Esophagus muscularis mucosa (tissue), 4 donors: ENCODE measurements around the gene MEGF8. TPM values are rescaled to one million over a fixed set of nuclear protein-coding genes. Genes with fewer than 3 reads are reported as not detected.
A peak's percentile ranks its signal among the peaks of the same experiment; 100 is the strongest.

Experiments used
- DNase-seq: peaks from one replicate; pipeline ENCODE4 v3.0.0-alpha.2; 2017; ENCODE audit errors: extremely low spot score
- H3K27ac ChIP-seq, 4 donors: fragments of 200-600 bp; sonication (generic); replicated peaks in 1 of 4; 1 replicate in 3 of 4; 2 replicates in 1 of 4; pipeline ENCODE4 v1.5.1; 2016 to 2019; ENCODE audit warnings: mild to moderate bottlenecking in 1 of 4
- H3K27me3 ChIP-seq, 4 donors: fragments of 200-600 bp; sonication (generic); one replicate each; pipeline versions ENCODE4 v1.5.1 to v1.6.0; 2016 to 2019
- H3K36me3 ChIP-seq, 4 donors: fragments of 200-600 bp; sonication (generic); one replicate each; pipeline ENCODE4 v1.5.1; 2016 to 2019
- H3K4me1 ChIP-seq, 4 donors: fragments of 200-600 bp; sonication (generic); one replicate each; pipeline ENCODE4 v1.5.1; 2016 to 2019
- H3K4me3 ChIP-seq, 4 donors: fragments of 200-600 bp; sonication (generic); 1 replicate in 2 of 4; 2 replicates in 2 of 4; pipeline ENCODE4 v1.5.1; 2016 to 2019; ENCODE audit warnings: mild to moderate bottlenecking in 4 of 4, moderate library complexity in 1 of 4
- H3K9me3 ChIP-seq, 4 donors: fragments of 200-600 bp; sonication (generic); 1 replicate in 3 of 4; 2 replicates in 1 of 4; pipeline ENCODE4 v1.5.1; 2016 to 2019
- EP300 ChIP-seq: sonication (generic); formaldehyde crosslinking; IDR thresholded peaks from one replicate; pipeline ENCODE4 v1.6.1; 2017; ENCODE audit warnings: antibody characterized with exemption
- POLR2A ChIP-seq: fragments of 450-650 bp; IDR thresholded peaks from one replicate; pipeline ENCODE4 v1.6.1; 2017; ENCODE audit warnings: antibody characterized with exemption, moderate library complexity, mild to moderate bottlenecking, low read depth
- POLR2AphosphoS5 ChIP-seq, 2 donors: sonication (generic); formaldehyde crosslinking; IDR thresholded peaks; one replicate each; pipeline ENCODE4 v1.6.1; 2017; ENCODE audit warnings: antibody characterized with exemption in 2 of 2
- WGBS: methylation state at CpG from one replicate; pipeline ENCODE4 v1.1.5; 2018; 5-methylcytosine and 5-hydroxymethylcytosine counted together
- intact Hi-C: fragments of 100-400 bp; cut with DNase I; formaldehyde crosslinking; loops from one replicate; pipeline ENCODE4 v1.15.1; 2023
- total RNA-seq, 4 donors: library from RNA; depleted of rRNA; stranded (reverse); fragments of >200 nt; gene quantifications; one replicate each; pipeline versions ENCODE4 v1.1.0 to v1.2.1, GENCODE V29; 2016
- TF ChIP-seq, protein P1 (sequence below), 3 experiments: fragments of 200-600 bp in 2 of 3; fragments of 450-650 bp in 1 of 3; sonication (generic) in 2 of 3; IDR thresholded peaks; one replicate each; pipeline ENCODE4 v1.5.1; 2017 to 2019; ENCODE audit warnings: antibody characterized with exemption in 3 of 3, mild to moderate bottlenecking in 2 of 3, moderate library complexity in 1 of 3

MEGF8 gene
- total RNA-seq, 4 donors from 2014 or later = 18.2 to 46.2 (median 25.5) TPM

DNA sequence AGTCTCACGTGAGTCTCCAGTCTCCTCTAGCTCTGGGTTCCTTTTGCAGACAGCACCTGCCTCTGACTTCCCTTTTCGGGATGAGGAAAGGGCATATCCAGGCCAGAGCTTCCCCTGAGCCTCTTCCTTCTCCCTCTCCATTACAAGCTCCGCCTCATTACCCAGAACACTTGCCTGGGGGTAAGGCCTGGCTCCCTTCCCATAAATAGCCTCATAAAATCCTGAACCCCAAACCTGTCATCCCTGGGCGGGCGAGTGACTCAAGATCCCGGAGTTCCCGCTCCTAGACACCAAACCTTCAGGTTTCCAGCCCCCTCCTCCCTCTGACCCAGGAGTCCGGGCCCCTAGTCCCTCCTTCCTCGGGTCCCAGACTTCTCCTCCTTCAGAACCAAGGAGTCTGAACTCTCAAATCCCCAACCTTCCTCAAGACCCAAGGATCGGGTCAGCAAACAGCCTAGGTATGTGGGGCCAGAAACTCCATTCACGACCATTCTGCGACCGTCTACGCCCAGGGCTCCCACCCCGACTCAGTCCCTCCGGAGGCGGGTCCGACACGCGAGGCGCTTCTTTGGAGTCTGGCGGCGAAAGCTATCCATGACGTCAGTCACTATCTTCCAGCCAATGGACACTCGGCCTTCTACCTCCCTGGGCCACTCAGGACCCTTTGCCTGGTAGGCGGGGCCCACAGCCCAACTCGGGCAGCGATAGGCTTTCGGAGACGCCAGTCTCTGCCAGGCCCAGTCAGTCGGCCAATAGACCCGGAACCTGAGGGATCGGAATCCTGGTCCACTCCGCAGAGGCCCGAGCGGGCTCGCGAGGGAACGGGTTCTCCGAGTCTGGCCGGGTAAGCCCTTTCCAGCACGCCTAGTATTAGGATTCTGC, 71.2 kb downstream of the MEGF8 start:
- peak; percentile 72 for TF ChIP-seq POLR2A
- TF ChIP-seq EP300 = no peak
- TF ChIP-seq, protein P1, sequence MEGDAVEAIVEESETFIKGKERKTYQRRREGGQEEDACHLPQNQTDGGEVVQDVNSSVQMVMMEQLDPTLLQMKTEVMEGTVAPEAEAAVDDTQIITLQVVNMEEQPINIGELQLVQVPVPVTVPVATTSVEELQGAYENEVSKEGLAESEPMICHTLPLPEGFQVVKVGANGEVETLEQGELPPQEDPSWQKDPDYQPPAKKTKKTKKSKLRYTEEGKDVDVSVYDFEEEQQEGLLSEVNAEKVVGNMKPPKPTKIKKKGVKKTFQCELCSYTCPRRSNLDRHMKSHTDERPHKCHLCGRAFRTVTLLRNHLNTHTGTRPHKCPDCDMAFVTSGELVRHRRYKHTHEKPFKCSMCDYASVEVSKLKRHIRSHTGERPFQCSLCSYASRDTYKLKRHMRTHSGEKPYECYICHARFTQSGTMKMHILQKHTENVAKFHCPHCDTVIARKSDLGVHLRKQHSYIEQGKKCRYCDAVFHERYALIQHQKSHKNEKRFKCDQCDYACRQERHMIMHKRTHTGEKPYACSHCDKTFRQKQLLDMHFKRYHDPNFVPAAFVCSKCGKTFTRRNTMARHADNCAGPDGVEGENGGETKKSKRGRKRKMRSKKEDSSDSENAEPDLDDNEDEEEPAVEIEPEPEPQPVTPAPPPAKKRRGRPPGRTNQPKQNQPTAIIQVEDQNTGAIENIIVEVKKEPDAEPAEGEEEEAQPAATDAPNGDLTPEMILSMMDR (IDR thresholded peaks at IDR 0.05) = peak in 1 of 3 experiments; percentile 30
- peak; percentile 94 to 96 for TF ChIP-seq POLR2AphosphoS5 (IDR thresholded peaks at IDR 0.05)
- Histone ChIP-seq H3K36me3 (no peaks in the 10 kb centered on the region), H3K27me3 (peaks cover 0 to 1% (median 0%) of the 10 kb centered on the region in 4 donors), H3K4me1 (peaks cover 17 to 29% (median 27%) of the 10 kb centered on the region in 4 donors), H3K4me3 (peak overlapping the region; percentile 55 to 62 (median 60)), H3K27ac (peak overlapping the region; percentile 82 to 85 (median 84)), H3K9me3 (no peaks in the 10 kb centered on the region)
- intact Hi-C loops = loop anchor here (5.0 kb wide), 1 partner anchor 69 kb away; the partner anchor contains the start of gene MEGF8
- 8% methylated on average over 13 of the region's 42 CpGs for WGBS
- peak; percentile 99 for DNase-seq

DNA sequence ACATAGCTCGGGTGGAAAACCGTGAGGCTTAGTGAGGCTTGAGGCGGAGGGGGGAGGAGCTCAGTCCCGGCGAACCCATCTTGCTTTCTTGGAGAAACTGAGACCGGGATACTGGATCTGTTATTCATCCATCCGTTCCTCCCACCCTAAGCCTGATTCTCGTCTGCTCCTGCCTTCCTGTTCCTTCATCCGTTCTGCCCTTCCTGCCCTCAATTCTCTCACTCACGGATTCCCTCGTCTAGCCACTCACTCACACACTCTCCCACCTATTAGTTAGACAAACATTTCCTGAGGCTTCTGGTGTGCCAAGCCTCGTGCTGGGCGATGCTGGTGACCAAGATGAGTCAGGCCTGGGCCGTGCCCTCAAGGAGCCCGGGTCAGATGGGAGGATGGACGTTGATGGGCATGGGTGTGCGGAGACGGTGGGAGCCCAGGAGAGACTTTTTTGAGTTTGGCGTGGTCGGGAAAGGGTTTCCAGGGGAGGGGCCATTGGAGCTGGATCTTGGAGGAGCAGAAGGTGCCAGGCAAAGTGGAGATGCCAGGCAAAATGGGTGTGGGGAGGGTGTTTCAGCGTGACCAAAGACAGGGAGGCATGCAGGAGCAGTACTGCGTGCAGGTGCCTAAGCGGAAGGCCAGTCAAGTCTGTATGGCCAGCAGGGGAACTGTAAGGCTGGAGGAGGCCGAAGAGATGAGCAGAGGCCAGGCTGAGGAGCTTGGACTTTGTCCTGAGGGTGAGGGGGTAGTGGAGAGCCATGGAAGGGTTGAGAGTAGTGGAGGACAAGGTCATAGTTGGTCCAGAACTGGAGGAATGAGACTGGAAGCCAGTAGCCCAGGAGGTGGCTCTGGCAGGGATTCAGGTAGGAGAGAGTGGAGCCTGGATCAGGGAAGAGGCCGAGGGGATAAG, 72.1 kb downstream of the MEGF8 start:
- WGBS = 24% methylated on average over 24 of the region's 25 CpGs
- H3K4me1 ChIP-seq = peaks cover 21 to 37% (median 36%) of the 10 kb centered on the region in 4 donors
- TF ChIP-seq EP300 = no peak
- TF ChIP-seq, protein P1 (IDR thresholded peaks at IDR 0.05) = no peak
- TF ChIP-seq POLR2A = no peak
- TF ChIP-seq POLR2AphosphoS5 (IDR thresholded peaks at IDR 0.05) = no peak
- no peaks in the 10 kb centered on the region for H3K36me3 ChIP-seq
- peak overlapping the region; percentile 82 to 85 (median 84) for H3K27ac ChIP-seq
- no peak for DNase-seq
- intact Hi-C loops = loop anchor here (5.0 kb wide), 1 partner anchor 70 kb away; the partner anchor contains the start of gene MEGF8
- H3K4me3 ChIP-seq = peak overlapping the region; percentile 55 to 62 (median 60)
- H3K27me3 ChIP-seq = no peaks in the 10 kb centered on the region
- H3K9me3 ChIP-seq = no peaks in the 10 kb centered on the region

DNA sequence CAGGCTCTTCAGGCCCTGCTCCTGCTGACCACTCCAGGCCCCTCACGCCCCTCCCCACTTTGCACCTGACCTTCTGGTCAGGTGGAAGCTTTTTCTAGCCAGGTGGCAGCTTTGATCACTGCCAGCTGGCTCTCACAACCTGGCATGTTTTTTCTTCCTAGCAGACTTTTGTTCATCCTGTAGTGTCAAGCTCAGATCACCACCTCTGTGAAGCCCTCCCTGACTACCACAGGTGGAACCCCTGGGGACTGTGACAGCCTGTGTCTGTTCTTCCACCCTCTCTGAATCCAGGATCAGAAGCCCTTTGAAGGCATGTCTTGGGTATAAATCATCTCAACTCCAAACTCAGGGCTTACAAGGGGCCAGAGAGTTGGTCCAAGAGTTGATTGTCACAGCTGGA, 75.0 kb downstream of the MEGF8 start:
- H3K4me3 ChIP-seq = no peak overlapping the region
- H3K27me3 ChIP-seq = no peaks in the 10 kb centered on the region
- no peaks in the 10 kb centered on the region for H3K9me3 ChIP-seq
- DNase-seq = no peak
- TF ChIP-seq EP300 = no peak
- no peak for TF ChIP-seq POLR2A
- no peak for TF ChIP-seq POLR2AphosphoS5 (IDR thresholded peaks at IDR 0.05)
- TF ChIP-seq, protein P1 (IDR thresholded peaks at IDR 0.05) = no peak
- 92% methylated on average over 1 of the region's 1 CpG for WGBS
- intact Hi-C loops = no loop called here
- peaks cover 0 to 20% (median 3%) of the 10 kb centered on the region in 4 donors for H3K36me3 ChIP-seq
- H3K27ac ChIP-seq = no peak overlapping the region
- peaks cover 21 to 42% (median 36%) of the 10 kb centered on the region in 4 donors for H3K4me1 ChIP-seq

DNA sequence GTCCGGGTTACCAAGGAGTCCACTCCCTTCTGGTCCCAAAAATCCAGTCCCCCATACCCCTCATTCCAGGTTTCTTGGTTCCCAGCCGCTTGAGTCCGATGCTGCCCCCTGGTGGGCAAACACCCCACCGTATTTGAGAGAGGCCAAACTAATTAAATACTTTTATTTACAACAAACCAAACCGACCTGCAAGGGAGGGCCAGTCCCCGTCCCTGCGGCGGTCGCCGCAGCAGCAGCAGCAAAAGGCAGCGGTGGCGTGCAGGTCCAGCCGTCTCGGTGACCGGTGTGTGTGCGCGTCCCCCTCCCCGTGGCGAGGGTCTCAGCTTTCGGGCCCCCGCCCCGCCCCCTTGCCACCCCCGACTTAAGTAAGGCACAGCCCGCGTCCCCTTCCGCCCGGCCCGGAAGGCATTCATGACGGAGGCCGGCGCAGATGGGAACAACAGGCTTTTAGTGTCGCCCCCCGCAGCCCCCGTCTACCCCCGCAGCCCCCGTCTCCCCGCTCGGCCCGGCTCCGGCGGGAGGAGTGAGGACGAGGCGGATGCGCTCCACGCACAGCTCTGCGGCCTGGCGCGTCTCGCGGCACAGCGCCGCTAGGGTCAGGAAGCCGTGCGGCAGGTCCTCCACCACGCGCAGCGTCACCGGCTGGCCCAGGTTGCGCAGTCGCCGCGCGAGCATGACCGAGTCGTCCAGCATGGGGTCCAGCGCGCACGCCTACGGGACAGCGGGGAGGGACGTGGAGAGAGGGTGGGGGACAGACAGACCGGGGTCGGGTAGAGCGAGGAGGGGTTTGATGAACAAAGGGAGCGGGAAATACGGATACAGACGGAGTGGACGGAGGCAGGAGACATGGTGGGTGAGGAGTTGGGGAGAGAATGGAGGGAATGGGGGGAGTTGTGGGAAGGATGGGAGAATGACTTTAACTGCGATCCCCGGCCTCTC, 76.2 kb downstream of the MEGF8 start:
- DNase-seq = peak; percentile 96
- Histone ChIP-seq H3K4me1 (peaks cover 21 to 37% (median 32%) of the 10 kb centered on the region in 4 donors), H3K36me3 (peaks cover 0 to 30% (median 3%) of the 10 kb centered on the region in 4 donors), H3K27ac (peak overlapping the region; percentile 59 to 75 (median 69)), H3K27me3 (no peaks in the 10 kb centered on the region), H3K9me3 (no peaks in the 10 kb centered on the region), H3K4me3 (peak overlapping the region; percentile 69 to 73 (median 70))
- TF ChIP-seq POLR2AphosphoS5 (IDR thresholded peaks at IDR 0.05) = peak; percentile 57 to 71
- no peak for TF ChIP-seq POLR2A
- TF ChIP-seq, protein P1 (IDR thresholded peaks at IDR 0.05) = peak; percentile 77 to 80 (median 77)
- under 1% methylated on average over 29 of the region's 80 CpGs for WGBS
- intact Hi-C loops = no loop called here
